Superior temporal gyrus (tissue), 1 donor: ENCODE data around the gene FAHD1.
"Not testable (repeated sequence)": the region's sequence is repeated elsewhere in the genome, so short reads cannot be mapped to it uniquely, and the experiment has no call there.

ENCODE experiments used
- DNase-seq: peaks from one replicate; pipeline ENCODE4 v3.0.0-alpha.2; 2016; ENCODE audit errors: extremely low spot score

The FAHD1 gene

GRCh38 chr16:1846416-1846815, 19.4 kb downstream of the FAHD1 start:
- DNase-seq, result no peak

- no peak for DNase-seq
Observed at GRCh38 chr16:1850981-1851380, 24.0 kb downstream of the FAHD1 start.

GRCh38 chr16:1851793-1852192, 24.8 kb downstream of the FAHD1 start:
- no peak for DNase-seq

- DNase-seq, result no peak
Observed at GRCh38 chr16:1857433-1858097, 30.6 kb downstream of the FAHD1 start.

- no peak for DNase-seq
Observed at GRCh38 chr16:1858189-1858865, 31.3 kb downstream of the FAHD1 start.

- DNase-seq, result no peak
Observed at GRCh38 chr16:1859650-1860049, 32.6 kb downstream of the FAHD1 start.

- DNase-seq, result no peak
Observed at GRCh38 chr16:1861730-1862129, 34.7 kb downstream of the FAHD1 start.

GRCh38 chr16:1862394-1862793, 35.4 kb downstream of the FAHD1 start:
- no peak for DNase-seq

- peak; percentile 52 for DNase-seq
Observed at GRCh38 chr16:1863681-1864460, 36.9 kb downstream of the FAHD1 start.

GRCh38 chr16:1865902-1866690, 39.1 kb downstream of the FAHD1 start:
- no peak for DNase-seq

GRCh38 chr16:1870365-1871082, 43.5 kb downstream of the FAHD1 start:
- no peak for DNase-seq

- no peak for DNase-seq
Observed at GRCh38 chr16:1871974-1872635, 45.1 kb downstream of the FAHD1 start, which contains the start of gene MEIOB. Gene MEIOB (minus strand): TSS chr16:1872164. CDS start chr16:1868175, 3,989 bp downstream.

- no peak for DNase-seq
Observed at GRCh38 chr16:1874854-1875253, 47.8 kb downstream of the FAHD1 start.

GRCh38 chr16:1876066-1876465, 49.1 kb downstream of the FAHD1 start:
- DNase-seq, result not testable (repeated sequence)

GRCh38 chr16:1876468-1876867, 49.5 kb downstream of the FAHD1 start:
- DNase-seq, result no peak

- no peak for DNase-seq
Observed at GRCh38 chr16:1877089-1877488, 50.1 kb downstream of the FAHD1 start.

- DNase-seq, result no peak
Observed at GRCh38 chr16:1877804-1878203, 50.8 kb downstream of the FAHD1 start.

- DNase-seq, result no peak
Observed at GRCh38 chr16:1878256-1878655, 51.2 kb downstream of the FAHD1 start.
